HG03342 (cell line): Measurements from ENCODE around the gene KCNH5.

ENCODE experiments used
- ATAC-seq: cut with Tn5 transposase; IDR thresholded peaks from one replicate; pipeline ENCODE4 v1.9.1; 2021; ENCODE audit warnings: mild to moderate bottlenecking, moderate library complexity; ENCODE audit not compliant: unreplicated experiment

KCNH5 gene

GRCh38 chr14:63045234-63045611 is at the start of gene KCNH5:
Gene KCNH5 (minus strand): TSS chr14:63045458. CDS start chr14:63045186, 272 bp downstream.
- peak; percentile 50 for ATAC-seq

GRCh38 chr14:63091394-63091996 is 46.2 kb upstream of the KCNH5 start:
- no peak for ATAC-seq

GRCh38 chr14:63088865-63089264 is 43.6 kb upstream of the KCNH5 start:
- ATAC-seq: no peak

- no peak for ATAC-seq
These were observed 33.3 kb upstream of the KCNH5 start for GRCh38 chr14:63078569-63078968.

- no peak for ATAC-seq
These were observed 31.2 kb upstream of the KCNH5 start for GRCh38 chr14:63076488-63076887.

GRCh38 chr14:63055631-63056030 is 10.4 kb upstream of the KCNH5 start:
- ATAC-seq: no peak

- no peak for ATAC-seq
These were observed 6.7 kb upstream of the KCNH5 start for GRCh38 chr14:63051992-63052391.

- ATAC-seq: no peak
These were observed 6.0 kb upstream of the KCNH5 start for GRCh38 chr14:63051301-63051700.

GRCh38 chr14:63050694-63051093 is 5.4 kb upstream of the KCNH5 start:
- no peak for ATAC-seq

GRCh38 chr14:63046339-63047268 is 1.3 kb upstream of the KCNH5 start:
- ATAC-seq: no peak

- ATAC-seq: peak; percentile 9
These were observed 508 bp upstream of the KCNH5 start for GRCh38 chr14:63045612-63046320.

GRCh38 chr14:63039866-63040265 is 5.4 kb downstream of the KCNH5 start:
- no peak for ATAC-seq

GRCh38 chr14:63032641-63033040 is 12.6 kb downstream of the KCNH5 start:
- ATAC-seq: no peak

GRCh38 chr14:63032076-63032475 is 13.2 kb downstream of the KCNH5 start:
- no peak for ATAC-seq

GRCh38 chr14:63030113-63030512 is 15.1 kb downstream of the KCNH5 start:
- ATAC-seq: no peak

GRCh38 chr14:63027719-63028118 is 17.5 kb downstream of the KCNH5 start:
- no peak for ATAC-seq

GRCh38 chr14:63026491-63026890 is 18.8 kb downstream of the KCNH5 start:
- no peak for ATAC-seq

GRCh38 chr14:63014621-63015020 is 30.6 kb downstream of the KCNH5 start:
- ATAC-seq: no peak

GRCh38 chr14:63012171-63012570 is 33.1 kb downstream of the KCNH5 start:
- ATAC-seq: no peak

GRCh38 chr14:63011623-63012022 is 33.6 kb downstream of the KCNH5 start:
- no peak for ATAC-seq

GRCh38 chr14:63009495-63009894 is 35.8 kb downstream of the KCNH5 start:
- ATAC-seq: no peak

- no peak for ATAC-seq
These were observed 38.7 kb downstream of the KCNH5 start for GRCh38 chr14:63006531-63006930.
